Parathyroid adenoma (tissue), 2 donors: ENCODE measurements around the gene CEMIP.

Experiments used
- H2AFZ ChIP-seq: fragments of 300-600 bp; sonication (generic); one replicate; pipeline ENCODE4 v1.7.0; 2017; ENCODE audit warnings: antibody characterized with exemption, mild to moderate bottlenecking
- H3K27ac ChIP-seq: fragments of 300-600 bp; sonication (generic); one replicate; pipeline ENCODE4 v1.7.0; 2017
- H3K27me3 ChIP-seq: fragments of 300-600 bp; sonication (generic); one replicate; pipeline ENCODE4 v1.7.0; 2017; ENCODE audit warnings: low read length; ENCODE audit not compliant: control insufficient read depth, insufficient read depth
- H3K36me3 ChIP-seq: fragments of 300-600 bp; sonication (generic); one replicate; pipeline ENCODE4 v1.7.0; 2017; ENCODE audit warnings: low read length; ENCODE audit not compliant: control insufficient read depth, insufficient read depth
- H3K4me1 ChIP-seq: fragments of 300-600 bp; sonication (generic); one replicate; pipeline ENCODE4 v1.7.0; 2017; ENCODE audit warnings: control low read depth
- H3K4me2 ChIP-seq: fragments of 300-600 bp; sonication (generic); one replicate; pipeline ENCODE4 v1.7.0; 2017; ENCODE audit warnings: low read length
- H3K4me3 ChIP-seq: fragments of 300-600 bp; sonication (generic); one replicate; pipeline ENCODE4 v1.7.0; 2017; ENCODE audit warnings: low read depth, low read length
- H3K79me2 ChIP-seq: fragments of 300-600 bp; sonication (generic); one replicate; pipeline ENCODE4 v1.7.0; 2017; ENCODE audit warnings: control low read depth
- H3K9ac ChIP-seq: fragments of 300-600 bp; sonication (generic); one replicate; pipeline ENCODE4 v1.7.0; 2017; ENCODE audit warnings: mild to moderate bottlenecking
- H3K9me3 ChIP-seq: fragments of 300-600 bp; sonication (generic); one replicate; pipeline ENCODE4 v1.7.0; 2017; ENCODE audit warnings: low read length; ENCODE audit not compliant: control insufficient read depth
- CTCF ChIP-seq: fragments of 300-600 bp; sonication (generic); IDR thresholded peaks from one replicate; pipeline ENCODE4 v1.7.0; 2017; ENCODE audit warnings: antibody characterized with exemption, mild to moderate bottlenecking
- donor health status: primary hyperparathyroidism.

The CEMIP gene

GRCh38 chr15:80764535-80764934 lies 14.6 kb upstream of the CEMIP start:
- TF ChIP-seq CTCF: no peak
- H3K4me3 ChIP-seq: no peak overlapping the region
- no peak overlapping the region for H3K27ac ChIP-seq
- H3K9me3 ChIP-seq: no peaks in the 10 kb centered on the region
- H3K4me1 ChIP-seq: no peaks in the 10 kb centered on the region
- no peaks in the 10 kb centered on the region for H3K79me2 ChIP-seq
- H2AFZ ChIP-seq: no peak overlapping the region
- no peak overlapping the region for H3K4me2 ChIP-seq
- no peaks in the 10 kb centered on the region for H3K36me3 ChIP-seq
- no peak overlapping the region for H3K9ac ChIP-seq
- no peaks in the 10 kb centered on the region for H3K27me3 ChIP-seq

GRCh38 chr15:80766275-80766674 lies 12.9 kb upstream of the CEMIP start:
- Histone ChIP-seq H2AFZ (no peak overlapping the region), H3K9me3 (no peaks in the 10 kb centered on the region), H3K36me3 (no peaks in the 10 kb centered on the region), H3K79me2 (no peaks in the 10 kb centered on the region), H3K27me3 (no peaks in the 10 kb centered on the region), H3K4me3 (no peak overlapping the region), H3K27ac (no peak overlapping the region), H3K9ac (no peak overlapping the region), H3K4me2 (no peak overlapping the region), H3K4me1 (no peaks in the 10 kb centered on the region)
- no peak for TF ChIP-seq CTCF

- Histone ChIP-seq H3K27me3 (no peaks in the 10 kb centered on the region), H2AFZ (no peak overlapping the region), H3K4me1 (no peaks in the 10 kb centered on the region), H3K27ac (no peak overlapping the region), H3K4me3 (no peak overlapping the region), H3K9ac (no peak overlapping the region), H3K4me2 (no peak overlapping the region), H3K36me3 (no peaks in the 10 kb centered on the region), H3K9me3 (no peaks in the 10 kb centered on the region), H3K79me2 (no peaks in the 10 kb centered on the region)
- no peak for TF ChIP-seq CTCF
These were observed 11.0 kb upstream of the CEMIP start for GRCh38 chr15:80768158-80768557.

GRCh38 chr15:80769153-80769828 lies 9.9 kb upstream of the CEMIP start:
- no peak overlapping the region for H3K4me3 ChIP-seq
- H3K4me1 ChIP-seq: no peaks in the 10 kb centered on the region
- H3K9me3 ChIP-seq: no peaks in the 10 kb centered on the region
- no peak overlapping the region for H2AFZ ChIP-seq
- H3K36me3 ChIP-seq: no peaks in the 10 kb centered on the region
- no peaks in the 10 kb centered on the region for H3K27me3 ChIP-seq
- no peak overlapping the region for H3K9ac ChIP-seq
- no peak overlapping the region for H3K27ac ChIP-seq
- H3K79me2 ChIP-seq: no peaks in the 10 kb centered on the region
- TF ChIP-seq CTCF: no peak
- H3K4me2 ChIP-seq: no peak overlapping the region
